GM21717 (cell line): ENCODE results near the gene AFTPH.

Experiments
- ATAC-seq: cut with Tn5 transposase; IDR thresholded peaks from one replicate; pipeline ENCODE4 v1.9.1; 2021; ENCODE audit warnings: mild to moderate bottlenecking, moderate library complexity; ENCODE audit not compliant: unreplicated experiment

AFTPH gene

DNA sequence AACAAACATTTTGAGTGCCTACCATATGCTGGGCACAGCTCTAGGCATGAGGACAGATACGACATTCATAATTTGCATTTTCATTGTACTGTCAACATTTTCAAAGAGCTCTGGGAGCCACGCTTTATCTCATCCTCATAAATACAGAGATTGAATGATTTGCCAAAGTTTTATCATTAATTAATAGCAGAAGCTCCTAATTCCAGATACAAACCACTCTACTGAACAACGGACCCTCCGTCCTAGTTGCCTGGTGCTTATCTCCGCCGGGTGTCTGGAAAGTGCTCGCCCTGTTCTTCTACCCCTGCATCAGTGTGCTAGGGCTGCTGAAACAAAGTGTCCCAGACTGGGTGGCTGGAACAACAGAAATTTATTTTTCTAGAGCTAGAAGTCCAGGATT, 105.7 kb downstream of the AFTPH start:
- no peak for ATAC-seq

GRCh38 chr2:64630752-64631151, 106.6 kb downstream of the AFTPH start:
- ATAC-seq, result no peak

- no peak for ATAC-seq
Measured at GRCh38 chr2:64631771-64632170, 107.6 kb downstream of the AFTPH start.

DNA sequence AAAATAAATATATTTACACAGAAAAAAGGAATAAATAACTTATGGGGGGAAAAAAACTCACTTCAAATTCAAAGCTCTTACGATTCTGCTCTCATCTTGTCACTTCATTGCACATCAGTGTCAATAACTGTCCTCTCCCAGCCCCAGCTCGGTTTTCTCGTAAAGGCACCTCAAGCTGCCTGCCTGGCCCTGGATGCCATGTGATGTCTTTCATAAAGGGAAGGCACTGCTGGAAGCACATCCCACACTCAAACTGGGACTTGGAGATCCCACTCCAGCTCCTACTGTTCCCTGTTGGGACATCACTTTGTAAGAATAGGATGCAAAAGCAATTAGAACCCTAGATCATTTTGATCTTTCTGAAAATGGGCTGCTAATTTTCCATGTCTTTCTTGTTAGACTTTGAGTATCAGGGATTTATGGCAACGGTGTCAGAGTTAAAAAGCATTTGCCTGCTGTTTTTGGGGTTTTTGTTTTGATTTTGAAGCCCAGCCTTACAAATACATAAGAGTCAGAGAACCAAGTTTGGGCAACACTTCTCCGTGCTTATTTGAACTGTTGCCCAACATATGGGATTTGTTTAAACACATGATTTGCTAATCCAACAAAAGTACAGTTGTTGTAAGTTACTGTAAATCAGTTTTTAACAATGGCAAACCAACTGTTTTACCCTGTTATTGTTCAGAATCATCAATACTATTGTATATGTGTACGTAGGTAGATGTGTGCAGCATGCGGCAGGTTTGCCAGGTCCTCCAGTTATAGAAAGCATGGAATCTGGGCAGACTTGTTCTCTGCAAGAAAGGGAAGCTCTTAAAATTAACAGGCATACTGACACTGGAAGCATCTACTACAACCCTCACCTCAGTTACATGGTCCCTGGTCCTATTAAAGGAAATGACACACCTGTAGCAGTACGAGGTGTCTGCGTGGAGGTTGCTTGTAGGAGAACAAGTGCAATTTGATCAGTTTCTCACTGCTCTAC, 109.0 kb downstream of the AFTPH start:
- ATAC-seq, result no peak

DNA sequence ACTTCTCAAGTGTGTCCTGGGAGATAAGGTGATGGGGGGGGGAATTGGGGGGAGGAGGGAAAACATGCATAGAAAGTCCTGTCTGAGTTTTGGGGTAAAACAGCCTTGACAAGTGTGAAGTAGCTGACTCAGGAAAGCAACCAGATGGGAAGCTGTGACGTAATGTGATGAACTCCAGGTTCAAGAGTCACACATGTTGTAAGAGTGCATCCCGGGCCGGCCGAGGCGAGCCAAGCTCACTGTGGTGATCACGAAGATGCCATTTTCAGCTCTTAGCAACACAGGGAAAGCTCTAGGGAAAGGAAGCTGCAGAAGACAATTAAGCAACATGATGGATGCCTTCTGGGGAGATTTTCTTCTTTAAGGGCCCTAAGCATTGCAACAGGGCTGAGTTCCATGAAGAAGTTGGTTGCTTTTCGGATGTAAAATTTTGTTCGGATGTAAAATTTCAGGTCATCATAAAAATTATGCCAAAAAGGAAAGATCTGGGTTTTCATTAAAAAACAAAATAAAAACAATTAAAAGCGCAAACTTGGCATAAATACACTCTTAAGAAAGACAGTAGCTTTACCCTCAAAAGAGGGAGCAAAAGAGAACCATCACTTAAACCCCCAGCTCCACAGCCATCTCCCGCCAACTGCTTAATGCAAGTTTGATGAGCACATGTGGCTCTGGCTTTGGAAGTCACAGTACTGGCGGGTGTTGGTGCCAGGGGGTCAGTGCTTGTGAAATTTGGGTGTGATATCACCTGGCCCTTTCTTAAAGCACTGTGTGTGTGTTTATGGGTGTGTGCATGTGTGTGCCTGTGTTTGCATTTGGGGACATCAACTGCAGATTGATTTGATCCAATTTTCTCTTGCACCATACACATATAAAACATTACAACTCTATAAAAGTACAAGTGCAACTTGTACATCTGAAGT, 110.5 kb downstream of the AFTPH start:
- ATAC-seq, result no peak

GRCh38 chr2:64635976-64636911, 112.1 kb downstream of the AFTPH start:
- peak; percentile 72 for ATAC-seq

GRCh38 chr2:64637000-64637635, 113.0 kb downstream of the AFTPH start:
- ATAC-seq, result peak; percentile 42

GRCh38 chr2:64637931-64638330, 113.8 kb downstream of the AFTPH start:
- no peak for ATAC-seq

GRCh38 chr2:64638502-64639120, 114.5 kb downstream of the AFTPH start:
- no peak for ATAC-seq

- no peak for ATAC-seq
Measured at GRCh38 chr2:64639691-64640090, 115.6 kb downstream of the AFTPH start.

GRCh38 chr2:64640153-64641044, 116.3 kb downstream of the AFTPH start:
- no peak for ATAC-seq

GRCh38 chr2:64641599-64641998, 117.5 kb downstream of the AFTPH start:
- no peak for ATAC-seq
